ENCODE data around the gene C11orf86. TPM values are rescaled to one million over a fixed set of nuclear protein-coding genes. Genes with fewer than 3 reads are reported as not detected.

C11orf86 gene
- total RNA-seq = 10 to 100 TPM in 3 of 4 donors, not detected in 1; 21.0 to 88.3 (median 56.1) TPM

DNA sequence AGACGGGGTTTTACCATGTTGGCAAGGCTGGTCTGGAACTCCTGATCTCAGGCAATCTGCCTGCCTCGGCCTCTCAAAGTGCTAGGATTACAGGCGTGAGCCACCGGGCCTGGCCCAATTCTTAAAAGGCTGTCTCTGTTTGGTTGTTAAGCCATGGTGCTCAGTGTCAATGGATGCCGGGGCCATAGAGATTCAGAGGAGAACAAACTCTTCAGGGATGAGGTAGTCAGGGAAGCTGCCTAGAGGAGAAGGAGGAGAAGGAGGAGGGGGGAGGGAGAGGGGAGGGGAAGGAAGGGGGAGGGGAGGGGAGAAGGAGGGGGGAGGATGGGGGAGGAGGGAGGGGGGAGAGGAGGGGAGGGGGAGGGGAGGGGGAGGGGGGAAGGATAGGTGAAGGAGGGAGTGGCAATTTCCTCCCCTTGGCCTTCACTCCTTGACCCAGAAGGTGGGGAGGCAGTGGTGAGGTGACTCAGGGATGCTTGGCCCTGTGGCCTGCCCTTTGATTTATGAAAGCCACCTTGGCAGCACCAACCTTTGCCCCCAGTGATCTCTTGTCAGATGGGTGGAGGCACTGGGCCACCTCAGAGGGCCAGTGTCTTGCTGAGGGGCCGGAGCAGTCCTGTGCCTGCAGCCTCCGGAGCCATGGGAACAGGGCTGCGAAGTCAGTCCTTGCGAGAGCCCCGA, at the start of gene C11orf86:
TSS of gene C11orf86 (plus strand) at position 581 of the 681 bp plus-strand sequence. CDS start at position 640, 59 bp downstream.
- TF ChIP-seq CTCF (IDR thresholded peaks at IDR 0.05) (no peak), POLR2A (IDR thresholded peaks at IDR 0.05) (peak; percentile 37), POLR2AphosphoS5 (IDR thresholded peaks at IDR 0.05) (peak in 2 of 3 donors; percentile 33 to 68), EP300 (IDR thresholded peaks at IDR 0.05; ENCODE audit: low read depth) (peak; percentile 25)
- Histone ChIP-seq H3K27me3 (no peaks in the 10 kb centered on the region), H3K27ac (peak within 1 kb of the TSS in 1 of 4 donors; percentile 17), H3K36me3 (no peaks in the 10 kb centered on the region), H3K4me3 (peak within 1 kb of the TSS in 1 of 4 donors; percentile 21), H3K4me1 (peaks cover 0 to 5% (median 4%) of the 10 kb centered on the region in 4 donors), H3K9me3 (no peaks in the 10 kb centered on the region)
- in situ Hi-C loops (cut with MboI; ENCODE audit: low pct_ligation_motif_present in 1 of 4, low pct_unique_long_range_greater_than_20kb in 1 of 4, low sequenced_read_pairs in 3 of 4) = no loop called here
- WGBS, 2 donors (ENCODE audit: low coverage in 1 of 2) = 82% methylated on average over 8 of the region's 10 CpGs; no CpG with 5 or more reads in 1 of the 2 donors
- intact Hi-C loops (cut with DNase I; ENCODE audit: low total_unique reads) = no loop called here
- DNase-seq = peak; percentile 66

GRCh38 chr11:66929753-66930152, 45.4 kb upstream of the C11orf86 start:
- no peaks in the 10 kb centered on the region for H3K9me3 ChIP-seq

DNA sequence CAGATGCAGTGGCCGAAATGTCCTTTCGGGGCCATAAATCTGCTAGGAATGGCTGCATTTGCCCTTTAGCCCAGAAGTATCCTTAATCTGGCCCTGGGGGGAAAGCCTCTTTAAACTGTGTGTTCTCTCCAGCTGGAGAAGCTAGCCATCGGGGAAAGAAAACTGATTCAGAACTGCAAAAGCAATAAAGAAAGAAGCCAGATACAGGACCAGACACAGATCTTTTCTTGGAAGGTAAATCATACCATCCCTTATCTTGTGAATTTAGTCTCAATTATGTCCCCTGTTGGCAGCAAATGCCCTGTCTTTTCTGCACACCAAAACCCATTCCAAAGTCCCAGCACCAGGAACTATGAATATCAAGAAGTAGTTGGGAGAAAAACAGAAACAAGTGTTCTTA, 42.6 kb upstream of the C11orf86 start:
- Histone ChIP-seq H3K4me1 (no peaks in the 10 kb centered on the region), H3K4me3 (no peak overlapping the region), H3K36me3 (no peaks in the 10 kb centered on the region), H3K9me3 (no peaks in the 10 kb centered on the region), H3K27me3 (no peaks in the 10 kb centered on the region), H3K27ac (no peak overlapping the region)
- TF ChIP-seq CTCF (IDR thresholded peaks at IDR 0.05) (no peak), POLR2AphosphoS5 (IDR thresholded peaks at IDR 0.05) (no peak), EP300 (IDR thresholded peaks at IDR 0.05; ENCODE audit: low read depth) (no peak), POLR2A (IDR thresholded peaks at IDR 0.05) (no peak)
- intact Hi-C loops (cut with DNase I; ENCODE audit: low total_unique reads) = no loop called here
- in situ Hi-C loops (cut with MboI; ENCODE audit: low pct_ligation_motif_present in 1 of 4, low pct_unique_long_range_greater_than_20kb in 1 of 4, low sequenced_read_pairs in 3 of 4) = no loop called here
- 96% methylated on average over 3 of the region's 3 CpGs; no CpG with 5 or more reads in 1 of the 2 donors for WGBS, 2 donors (ENCODE audit: low coverage in 1 of 2)
- DNase-seq = no peak

More at GRCh38 chr11:66929753-66930152, 45.4 kb upstream of the C11orf86 start:
- 67 to 74% methylated on average over 2 to 4 of the region's 4 CpGs for WGBS, 2 donors (ENCODE audit: low coverage in 1 of 2)
- Histone ChIP-seq H3K4me1 (no peaks in the 10 kb centered on the region), H3K36me3 (no peaks in the 10 kb centered on the region), H3K27me3 (no peaks in the 10 kb centered on the region), H3K4me3 (no peak overlapping the region), H3K27ac (no peak overlapping the region)
- TF ChIP-seq CTCF (IDR thresholded peaks at IDR 0.05) (no peak), POLR2A (IDR thresholded peaks at IDR 0.05) (no peak), POLR2AphosphoS5 (IDR thresholded peaks at IDR 0.05) (no peak), EP300 (IDR thresholded peaks at IDR 0.05; ENCODE audit: low read depth) (no peak)
- no peak for DNase-seq
- in situ Hi-C loops (cut with MboI; ENCODE audit: low pct_ligation_motif_present in 1 of 4, low pct_unique_long_range_greater_than_20kb in 1 of 4, low sequenced_read_pairs in 3 of 4) (no loop called here), intact Hi-C loops (cut with DNase I; ENCODE audit: low total_unique reads) (no loop called here)

GRCh38 chr11:66933531-66933930, 41.6 kb upstream of the C11orf86 start:
- intact Hi-C loops (cut with DNase I; ENCODE audit: low total_unique reads) = no loop called here
- H3K27me3 ChIP-seq = no peaks in the 10 kb centered on the region
- in situ Hi-C loops (cut with MboI; ENCODE audit: low pct_ligation_motif_present in 1 of 4, low pct_unique_long_range_greater_than_20kb in 1 of 4, low sequenced_read_pairs in 3 of 4) = no loop called here
- no peak overlapping the region for H3K27ac ChIP-seq
- no peak for DNase-seq
- 88 to 100% methylated on average over 3 of the region's 3 CpGs for WGBS, 2 donors (ENCODE audit: low coverage in 1 of 2)
- no peaks in the 10 kb centered on the region for H3K36me3 ChIP-seq
- no peaks in the 10 kb centered on the region for H3K9me3 ChIP-seq
- TF ChIP-seq CTCF (IDR thresholded peaks at IDR 0.05) = no peak
- TF ChIP-seq EP300 (IDR thresholded peaks at IDR 0.05; ENCODE audit: low read depth) = no peak
- TF ChIP-seq POLR2AphosphoS5 (IDR thresholded peaks at IDR 0.05) = no peak
- TF ChIP-seq POLR2A (IDR thresholded peaks at IDR 0.05) = no peak
- H3K4me1 ChIP-seq = no peaks in the 10 kb centered on the region
- no peak overlapping the region for H3K4me3 ChIP-seq

All from transverse colon (tissue), 4 donors.